HCT116 (cell line): ENCODE data around the gene ARGLU1. TPM values are rescaled to one million over a fixed set of nuclear protein-coding genes. Genes with fewer than 3 reads are reported as not detected.
A peak's percentile ranks its signal among the peaks of the same experiment; 100 is the strongest.

Experiments
- ATAC-seq: fragments of 200-7000 bp; cut with Tn5 transposase; 2 replicates; pipeline ENCODE4 v1.9.1; 2020; ENCODE audit warnings: mild to moderate bottlenecking, moderate library complexity
- BruUV-seq: library from RNA; stranded (reverse); fragments of 400-500 nt; replicated peaks from 2 replicates; lab custom pipeline; 2021; lab: Mats Ljungman, UMichigan
- CTCF ChIA-PET: fragments of 300-600 bp; sonication (Branson Sonifier 250); formaldehyde crosslinking; loops from one replicate; lab custom pipeline; 2021; ENCODE audit warnings: antibody characterized with exemption; lab: Charles Lee
- POLR2A ChIA-PET: fragments of 300-600, 350-600 bp; sonication (Branson Sonifier 250); formaldehyde crosslinking; loops from one replicate; lab custom pipeline; 2021; ENCODE audit warnings: antibody characterized with exemption; lab: Charles Lee
- RAD21 ChIA-PET, 2 experiments: fragments of 300-600 bp; sonication (Branson Sonifier 250); formaldehyde crosslinking; loops; one replicate each; lab custom pipeline; 2023; ENCODE audit warnings: low total read pairs in 2 of 2; ENCODE audit not compliant: uncharacterized antibody in 2 of 2, unreplicated experiment in 2 of 2, low non-redundant PET in 1 of 2; lab: Charles Lee
- DNase-seq: peaks from one replicate; pipeline ENCODE4 v3.0.0-alpha.2; 2010; ENCODE audit warnings: low read depth, low spot score
- H2AFZ ChIP-seq: fragments of 200-600 bp; shearing (Covaris generic), sonication (generic); 2 replicates; pipeline ENCODE4 v1.6.1; 2017; ENCODE audit warnings: low read depth, mixed run types, mixed read lengths, antibody characterized with exemption, low read length; ENCODE audit not compliant: poor library complexity, severe bottlenecking
- H3K27ac ChIP-seq: 2 replicates; pipeline ENCODE4 v1.5.1; 2012; ENCODE audit warnings: low read depth, low read length
- H3K27me3 ChIP-seq: fragments of 200-600 bp; sonication (generic); 2 replicates; pipeline ENCODE4 v1.6.1; 2016; ENCODE audit warnings: mixed run types, low read length, mixed read lengths; ENCODE audit not compliant: insufficient read depth
- H3K36me3 ChIP-seq, 2 experiments: fragments of 200-500 bp in 1 of 2; fragments of 200-600 bp in 1 of 2; sonication (Bioruptor generic) in 1 of 2; sonication (generic) in 1 of 2; 2 replicates each; pipeline versions ENCODE4 v1.5.1 to v1.6.1; 2014 to 2016; ENCODE audit warnings: low read length in 2 of 2, inconsistent platforms in 1 of 2, mixed read lengths in 1 of 2, mixed run types in 1 of 2; ENCODE audit not compliant: insufficient read depth in 2 of 2, control insufficient read depth in 1 of 2
- H3K4me1 ChIP-seq, 2 experiments: fragments of 200-600 bp in 1 of 2; sonication (generic) in 1 of 2; 2 replicates each; pipeline versions ENCODE4 v1.5.1 to v1.6.1; 2012 to 2017; ENCODE audit warnings: low read length in 2 of 2, inconsistent platforms in 1 of 2, mild to moderate bottlenecking in 1 of 2, mixed read lengths in 1 of 2, mixed run types in 1 of 2, moderate library complexity in 1 of 2; ENCODE audit not compliant: insufficient read depth in 2 of 2, control insufficient read depth in 1 of 2
- H3K4me2 ChIP-seq: fragments of 200-600 bp; sonication (generic); 2 replicates; pipeline ENCODE4 v1.6.1; 2017; ENCODE audit warnings: mixed run types, low read length, mixed read lengths
- H3K4me3 ChIP-seq, 2 experiments: fragments of 200-600 bp in 1 of 2; sonication (generic) in 1 of 2; replicated peaks in 1 of 2; 2 replicates each; pipeline ENCODE4 v1.5.1; 2011 to 2016; ENCODE audit warnings: low read length in 2 of 2, control low read depth in 1 of 2, low read depth in 1 of 2, mild to moderate bottlenecking in 1 of 2, mixed read lengths in 1 of 2, mixed run types in 1 of 2
- H3K79me2 ChIP-seq: fragments of 200-600 bp; sonication (generic); 2 replicates; pipeline ENCODE4 v1.6.1; 2017; ENCODE audit warnings: mild to moderate bottlenecking, mixed run types, low read length, moderate library complexity, mixed read lengths; ENCODE audit not compliant: insufficient read depth
- H3K9ac ChIP-seq: fragments of 200-600 bp; sonication (generic); 2 replicates; pipeline ENCODE4 v1.6.1; 2016; ENCODE audit warnings: low read length, mixed read lengths
- H3K9me2 ChIP-seq: fragments of 200-600 bp; sonication (generic), shearing (Covaris generic); 2 replicates; pipeline ENCODE4 v1.6.1; 2017; ENCODE audit warnings: mixed run types, mild to moderate bottlenecking, moderate library complexity; ENCODE audit not compliant: insufficient read depth
- H3K9me3 ChIP-seq, 2 experiments: fragments of 200-500 bp in 1 of 2; fragments of 200-600 bp in 1 of 2; sonication (Bioruptor generic) in 1 of 2; sonication (generic) in 1 of 2; 2 replicates each; pipeline ENCODE4 v1.6.1; 2014 to 2017; ENCODE audit warnings: low read length in 2 of 2, mixed read lengths in 2 of 2, inconsistent platforms in 1 of 2, low read depth in 1 of 2, mild to moderate bottlenecking in 1 of 2, mixed run types in 1 of 2, moderate library complexity in 1 of 2; ENCODE audit not compliant: control insufficient read depth in 1 of 2, insufficient read depth in 1 of 2
- H4K20me1 ChIP-seq: fragments of 200-600 bp; sonication (generic), shearing (Covaris generic); 2 replicates; pipeline ENCODE4 v1.6.1; 2017; ENCODE audit warnings: mixed run types, mild to moderate bottlenecking, moderate library complexity; ENCODE audit not compliant: insufficient read depth
- CBX3 ChIP-seq: IDR thresholded peaks from 2 replicates; pipeline ENCODE4 v1.6.1; 2012; ENCODE audit warnings: low read depth
- ELF1 ChIP-seq: IDR thresholded peaks from 2 replicates; pipeline ENCODE4 v1.6.1; 2012; ENCODE audit warnings: low read depth, borderline replicate concordance
- EZH2 ChIP-seq: fragments of 200-600 bp; sonication (generic); IDR thresholded peaks from 2 replicates; pipeline ENCODE4 v1.6.1; 2017; ENCODE audit warnings: antibody characterized with exemption, mixed run types
- FOSL1 ChIP-seq: IDR thresholded peaks from 2 replicates; pipeline ENCODE4 v1.6.1; 2012; ENCODE audit warnings: low read depth
- POLR2A ChIP-seq: IDR thresholded peaks from 2 replicates; pipeline ENCODE4 v1.7.0; 2011; ENCODE audit warnings: borderline replicate concordance; ENCODE audit not compliant: insufficient read depth, insufficient read length; ENCODE audit errors: extremely low read depth
- POLR2AphosphoS5 ChIP-seq: IDR thresholded peaks from 2 replicates; pipeline ENCODE4 v1.6.1; 2011; ENCODE audit warnings: mild to moderate bottlenecking, low read depth, low read length, moderate library complexity
- SIN3A ChIP-seq: IDR thresholded peaks from 2 replicates; pipeline ENCODE4 v1.6.1; 2012; ENCODE audit warnings: low read depth
- SRF ChIP-seq: IDR thresholded peaks from 2 replicates; pipeline ENCODE4 v1.6.1; 2012; ENCODE audit warnings: low read depth
- YY1 ChIP-seq: IDR thresholded peaks from 2 replicates; pipeline ENCODE4 v1.6.1; 2011; ENCODE audit warnings: low read length, low read depth, moderate library complexity, mild to moderate bottlenecking; ENCODE audit not compliant: insufficient replicate concordance; ENCODE audit errors: extremely low read depth
- ZFX ChIP-seq: fragments of 450-650 bp; IDR thresholded peaks from 2 replicates; pipeline ENCODE4 v1.6.1; 2017
- ZNF274 ChIP-seq: fragments of 200-500 bp; sonication (Bioruptor generic); IDR thresholded peaks from 2 replicates; pipeline ENCODE4 v1.6.1; 2014; ENCODE audit warnings: mild to moderate bottlenecking, low read depth, low read length, inconsistent platforms
- intact Hi-C: fragments of 100-400 bp; cut with micrococcal nuclease; formaldehyde crosslinking; loops from 2 replicates; pipeline ENCODE4 v1.10.0; 2022
- total RNA-seq: library from RNA; stranded (reverse); gene quantifications from one replicate; pipeline ENCODE4 v1.2.1, GENCODE V29; 2021; ENCODE audit not compliant: unreplicated experiment
- TF ChIP-seq, protein P1 (sequence below): IDR thresholded peaks from 2 replicates; pipeline ENCODE4 v1.6.1; 2012
- TF ChIP-seq, protein P2 (sequence below): IDR thresholded peaks from 2 replicates; pipeline ENCODE4 v1.6.1; 2012
- TF ChIP-seq, protein P3 (sequence below): IDR thresholded peaks from 2 replicates; pipeline ENCODE4 v1.6.1; 2011; ENCODE audit warnings: mild to moderate bottlenecking, low read length, moderate library complexity; ENCODE audit not compliant: insufficient replicate concordance; ENCODE audit errors: extremely low read depth
- TF ChIP-seq, protein P4 (sequence below): IDR thresholded peaks from 2 replicates; pipeline ENCODE4 v1.6.1; 2012; ENCODE audit warnings: low read depth
- TF ChIP-seq, protein P5 (sequence below), 3 experiments: fragments of 200-600 bp in 1 of 3; sonication (generic) in 1 of 3; IDR thresholded peaks in 2 of 3; conservative IDR thresholded peaks in 1 of 3; 2 replicates each; pipeline ENCODE4 v1.5.1; 2012 to 2017; ENCODE audit warnings: low read depth in 2 of 3, low read length in 2 of 3, antibody characterized with exemption in 1 of 3, borderline replicate concordance in 1 of 3, control low read depth in 1 of 3, mild to moderate bottlenecking in 1 of 3, mixed read lengths in 1 of 3, mixed run types in 1 of 3, moderate library complexity in 1 of 3; ENCODE audit not compliant: insufficient read depth in 1 of 3

The ARGLU1 gene
- total RNA-seq, 1 experiment from 2014 or later, result 57.8 TPM

DNA sequence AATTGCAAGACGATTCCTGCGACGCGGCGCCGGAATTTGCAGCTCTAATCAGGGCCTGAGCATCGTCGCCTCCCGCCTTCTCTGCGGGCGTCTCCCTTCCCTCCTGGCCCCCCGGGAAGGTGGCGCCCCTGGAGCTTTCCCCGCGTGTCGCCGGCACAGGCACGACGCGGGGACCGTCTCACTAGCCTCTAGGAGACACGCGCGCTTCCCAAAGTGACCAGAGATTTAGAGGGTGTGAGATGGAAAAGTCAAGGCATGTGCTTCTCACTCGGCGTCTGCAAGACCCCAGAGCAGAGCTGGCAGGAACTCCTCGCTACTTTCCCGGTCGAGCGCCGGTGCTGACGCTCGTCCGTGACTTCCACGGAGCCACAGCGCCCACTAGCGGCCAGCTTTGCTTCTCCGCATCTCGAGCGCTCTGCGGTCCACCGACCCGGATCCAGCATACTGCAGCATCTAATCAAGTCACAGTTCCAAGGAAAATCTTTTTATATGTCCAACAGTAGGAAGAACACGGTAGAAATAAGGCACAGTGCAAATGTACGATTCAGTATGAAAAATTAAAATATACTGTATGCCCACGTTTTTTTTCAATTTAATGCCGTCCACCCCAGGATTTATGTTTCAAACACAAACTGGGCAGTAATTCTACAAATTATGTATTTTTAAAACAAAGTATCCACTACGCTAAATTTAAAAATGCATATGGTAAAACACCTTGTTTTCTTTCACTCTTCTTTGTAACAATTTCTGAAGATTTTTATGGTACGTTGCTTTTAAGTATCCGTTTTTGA lies 31.5 kb downstream of the ARGLU1 start:
- Histone ChIP-seq H3K9me3 (no peaks in the 10 kb centered on the region), H3K4me2 (peak overlapping the region; percentile 96), H3K4me1 (peaks cover 8 to 24% of the 10 kb centered on the region in 2 experiments), H3K9me2 (no peaks in the 10 kb centered on the region), H3K79me2 (peaks cover 43% of the 10 kb centered on the region), H3K36me3 (peaks cover 0 to 9% of the 10 kb centered on the region in 2 experiments; a peak in 1 of 4 replicates), H4K20me1 (peaks cover 19% of the 10 kb centered on the region; the same call in 1 of the 2 replicates), H2AFZ (peak overlapping the region; percentile 43), H3K9ac (peak overlapping the region; percentile 44), H3K27ac (peak overlapping the region; percentile 43; the same call in 1 of the 2 replicates), H3K4me3 (peak overlapping the region; percentile 43 to 90), H3K27me3 (no peaks in the 10 kb centered on the region)
- ChIA-PET POLR2A (interaction anchor here (0.9 to 1.9 kb wide), 4 partner anchors 10 to 1965 kb away, joined by 3 to 7 read pairs (median 4); no protein-coding TSS in a partner anchor), CTCF (interaction anchor here (0.8 to 3.0 kb wide), 8 partner anchors 25 to 1126 kb away, joined by 3 to 17 read pairs (median 4); no protein-coding TSS in a partner anchor), RAD21 (interaction anchor here (0.6 to 0.7 kb wide), 3 partner anchors 84 to 451 kb away, joined by 3 read pairs; no protein-coding TSS in a partner anchor)
- no TSS peak for BruUV-seq
- peak; percentile 63 for DNase-seq
- peak; percentile 41 for ATAC-seq
- intact Hi-C loops, result loop anchor here (1.0 to 10.0 kb wide), 6 partner anchors 381 to 1965 kb away; no protein-coding TSS in a partner anchor
- TF ChIP-seq, protein P1, sequence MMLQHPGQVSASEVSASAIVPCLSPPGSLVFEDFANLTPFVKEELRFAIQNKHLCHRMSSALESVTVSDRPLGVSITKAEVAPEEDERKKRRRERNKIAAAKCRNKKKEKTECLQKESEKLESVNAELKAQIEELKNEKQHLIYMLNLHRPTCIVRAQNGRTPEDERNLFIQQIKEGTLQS, result no peak
- TF ChIP-seq EZH2, result no peak
- TF ChIP-seq, protein P2, sequence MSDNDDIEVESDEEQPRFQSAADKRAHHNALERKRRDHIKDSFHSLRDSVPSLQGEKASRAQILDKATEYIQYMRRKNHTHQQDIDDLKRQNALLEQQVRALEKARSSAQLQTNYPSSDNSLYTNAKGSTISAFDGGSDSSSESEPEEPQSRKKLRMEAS, result peak; percentile 45; the same call in 1 of the 2 replicates
- peak; percentile 31; the same call in 1 of the 2 replicates for TF ChIP-seq POLR2AphosphoS5
- TF ChIP-seq, protein P3, sequence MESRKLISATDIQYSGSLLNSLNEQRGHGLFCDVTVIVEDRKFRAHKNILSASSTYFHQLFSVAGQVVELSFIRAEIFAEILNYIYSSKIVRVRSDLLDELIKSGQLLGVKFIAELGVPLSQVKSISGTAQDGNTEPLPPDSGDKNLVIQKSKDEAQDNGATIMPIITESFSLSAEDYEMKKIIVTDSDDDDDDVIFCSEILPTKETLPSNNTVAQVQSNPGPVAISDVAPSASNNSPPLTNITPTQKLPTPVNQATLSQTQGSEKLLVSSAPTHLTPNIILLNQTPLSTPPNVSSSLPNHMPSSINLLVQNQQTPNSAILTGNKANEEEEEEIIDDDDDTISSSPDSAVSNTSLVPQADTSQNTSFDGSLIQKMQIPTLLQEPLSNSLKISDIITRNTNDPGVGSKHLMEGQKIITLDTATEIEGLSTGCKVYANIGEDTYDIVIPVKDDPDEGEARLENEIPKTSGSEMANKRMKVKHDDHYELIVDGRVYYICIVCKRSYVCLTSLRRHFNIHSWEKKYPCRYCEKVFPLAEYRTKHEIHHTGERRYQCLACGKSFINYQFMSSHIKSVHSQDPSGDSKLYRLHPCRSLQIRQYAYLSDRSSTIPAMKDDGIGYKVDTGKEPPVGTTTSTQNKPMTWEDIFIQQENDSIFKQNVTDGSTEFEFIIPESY, result no peak
- TF ChIP-seq YY1, result no peak
- no peak; the same call in 1 of the 2 replicates for TF ChIP-seq CBX3
- TF ChIP-seq, protein P4, sequence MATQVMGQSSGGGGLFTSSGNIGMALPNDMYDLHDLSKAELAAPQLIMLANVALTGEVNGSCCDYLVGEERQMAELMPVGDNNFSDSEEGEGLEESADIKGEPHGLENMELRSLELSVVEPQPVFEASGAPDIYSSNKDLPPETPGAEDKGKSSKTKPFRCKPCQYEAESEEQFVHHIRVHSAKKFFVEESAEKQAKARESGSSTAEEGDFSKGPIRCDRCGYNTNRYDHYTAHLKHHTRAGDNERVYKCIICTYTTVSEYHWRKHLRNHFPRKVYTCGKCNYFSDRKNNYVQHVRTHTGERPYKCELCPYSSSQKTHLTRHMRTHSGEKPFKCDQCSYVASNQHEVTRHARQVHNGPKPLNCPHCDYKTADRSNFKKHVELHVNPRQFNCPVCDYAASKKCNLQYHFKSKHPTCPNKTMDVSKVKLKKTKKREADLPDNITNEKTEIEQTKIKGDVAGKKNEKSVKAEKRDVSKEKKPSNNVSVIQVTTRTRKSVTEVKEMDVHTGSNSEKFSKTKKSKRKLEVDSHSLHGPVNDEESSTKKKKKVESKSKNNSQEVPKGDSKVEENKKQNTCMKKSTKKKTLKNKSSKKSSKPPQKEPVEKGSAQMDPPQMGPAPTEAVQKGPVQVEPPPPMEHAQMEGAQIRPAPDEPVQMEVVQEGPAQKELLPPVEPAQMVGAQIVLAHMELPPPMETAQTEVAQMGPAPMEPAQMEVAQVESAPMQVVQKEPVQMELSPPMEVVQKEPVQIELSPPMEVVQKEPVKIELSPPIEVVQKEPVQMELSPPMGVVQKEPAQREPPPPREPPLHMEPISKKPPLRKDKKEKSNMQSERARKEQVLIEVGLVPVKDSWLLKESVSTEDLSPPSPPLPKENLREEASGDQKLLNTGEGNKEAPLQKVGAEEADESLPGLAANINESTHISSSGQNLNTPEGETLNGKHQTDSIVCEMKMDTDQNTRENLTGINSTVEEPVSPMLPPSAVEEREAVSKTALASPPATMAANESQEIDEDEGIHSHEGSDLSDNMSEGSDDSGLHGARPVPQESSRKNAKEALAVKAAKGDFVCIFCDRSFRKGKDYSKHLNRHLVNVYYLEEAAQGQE, result no peak
- TF ChIP-seq SRF, result no peak
- TF ChIP-seq ELF1, result no peak
- TF ChIP-seq, protein P5, sequence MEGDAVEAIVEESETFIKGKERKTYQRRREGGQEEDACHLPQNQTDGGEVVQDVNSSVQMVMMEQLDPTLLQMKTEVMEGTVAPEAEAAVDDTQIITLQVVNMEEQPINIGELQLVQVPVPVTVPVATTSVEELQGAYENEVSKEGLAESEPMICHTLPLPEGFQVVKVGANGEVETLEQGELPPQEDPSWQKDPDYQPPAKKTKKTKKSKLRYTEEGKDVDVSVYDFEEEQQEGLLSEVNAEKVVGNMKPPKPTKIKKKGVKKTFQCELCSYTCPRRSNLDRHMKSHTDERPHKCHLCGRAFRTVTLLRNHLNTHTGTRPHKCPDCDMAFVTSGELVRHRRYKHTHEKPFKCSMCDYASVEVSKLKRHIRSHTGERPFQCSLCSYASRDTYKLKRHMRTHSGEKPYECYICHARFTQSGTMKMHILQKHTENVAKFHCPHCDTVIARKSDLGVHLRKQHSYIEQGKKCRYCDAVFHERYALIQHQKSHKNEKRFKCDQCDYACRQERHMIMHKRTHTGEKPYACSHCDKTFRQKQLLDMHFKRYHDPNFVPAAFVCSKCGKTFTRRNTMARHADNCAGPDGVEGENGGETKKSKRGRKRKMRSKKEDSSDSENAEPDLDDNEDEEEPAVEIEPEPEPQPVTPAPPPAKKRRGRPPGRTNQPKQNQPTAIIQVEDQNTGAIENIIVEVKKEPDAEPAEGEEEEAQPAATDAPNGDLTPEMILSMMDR (IDR thresholded peaks at IDR 0.05 in 2 of 3, conservative IDR thresholded peaks at IDR 0.05 in 1 of 3; ENCODE audit: borderline replicate concordance in 1 of 3, insufficient read depth in 1 of 3, low read depth in 2 of 3, low read length in 2 of 3), result peak; percentile 63 to 96 (median 93); a peak in 5 of 6 replicates
- no peak for TF ChIP-seq FOSL1
- no peak for TF ChIP-seq ZNF274
- TF ChIP-seq SIN3A, result no peak
- no peak for TF ChIP-seq ZFX
- no peak for TF ChIP-seq POLR2A
